ENCODE results near the gene ZDHHC14. TPM values are rescaled to one million over a fixed set of nuclear protein-coding genes. Genes with fewer than 3 reads are reported as not detected.

ZDHHC14 gene
- total RNA-seq, 1 experiment from 2014 or later: 3.2 TPM

DNA sequence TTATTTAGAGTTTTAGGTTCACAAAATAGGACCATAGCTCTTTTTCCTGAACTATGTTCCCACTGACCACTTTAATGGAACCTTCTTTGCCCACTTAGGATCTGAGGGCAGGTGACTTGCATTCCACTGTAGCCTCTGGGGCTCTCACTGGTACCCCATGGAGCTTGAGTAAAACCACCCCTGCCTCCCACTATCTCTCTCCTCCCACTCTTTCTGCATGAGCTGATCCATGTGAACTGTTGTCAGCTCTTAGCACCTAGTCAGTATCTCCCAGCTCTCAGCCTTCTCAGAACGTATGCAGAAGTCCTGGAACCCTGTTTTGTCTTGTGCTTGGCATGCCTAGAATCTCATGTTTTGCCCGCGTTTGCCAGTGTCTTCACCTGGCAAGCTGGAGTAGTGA lies 241.4 kb downstream of the ZDHHC14 start:
- no peaks in the 10 kb centered on the region for H3K4me1 ChIP-seq (ENCODE audit: insufficient read depth, low read length, poor library complexity, severe bottlenecking)
- H3K27ac ChIP-seq (ENCODE audit: low read depth, low read length, poor library complexity, severe bottlenecking): no peak overlapping the region
- TF ChIP-seq EZH2 (IDR thresholded peaks at IDR 0.05; ENCODE audit: borderline replicate concordance, low read depth, low read length, poor library complexity, severe bottlenecking): no peak
- TF ChIP-seq, protein P1, sequence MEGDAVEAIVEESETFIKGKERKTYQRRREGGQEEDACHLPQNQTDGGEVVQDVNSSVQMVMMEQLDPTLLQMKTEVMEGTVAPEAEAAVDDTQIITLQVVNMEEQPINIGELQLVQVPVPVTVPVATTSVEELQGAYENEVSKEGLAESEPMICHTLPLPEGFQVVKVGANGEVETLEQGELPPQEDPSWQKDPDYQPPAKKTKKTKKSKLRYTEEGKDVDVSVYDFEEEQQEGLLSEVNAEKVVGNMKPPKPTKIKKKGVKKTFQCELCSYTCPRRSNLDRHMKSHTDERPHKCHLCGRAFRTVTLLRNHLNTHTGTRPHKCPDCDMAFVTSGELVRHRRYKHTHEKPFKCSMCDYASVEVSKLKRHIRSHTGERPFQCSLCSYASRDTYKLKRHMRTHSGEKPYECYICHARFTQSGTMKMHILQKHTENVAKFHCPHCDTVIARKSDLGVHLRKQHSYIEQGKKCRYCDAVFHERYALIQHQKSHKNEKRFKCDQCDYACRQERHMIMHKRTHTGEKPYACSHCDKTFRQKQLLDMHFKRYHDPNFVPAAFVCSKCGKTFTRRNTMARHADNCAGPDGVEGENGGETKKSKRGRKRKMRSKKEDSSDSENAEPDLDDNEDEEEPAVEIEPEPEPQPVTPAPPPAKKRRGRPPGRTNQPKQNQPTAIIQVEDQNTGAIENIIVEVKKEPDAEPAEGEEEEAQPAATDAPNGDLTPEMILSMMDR (conservative IDR thresholded peaks at IDR 0.05; ENCODE audit: low read depth, low read length): no peak
- BruUV-seq (replicated peaks): no TSS peak
- H3K4me3 ChIP-seq (ENCODE audit: low read depth, low read length, poor library complexity, severe bottlenecking): no peak overlapping the region
- H3K36me3 ChIP-seq (ENCODE audit: insufficient read depth, low read length, poor library complexity, severe bottlenecking): no peaks in the 10 kb centered on the region
- DNase-seq (ENCODE audit: low spot score): no peak
- H3K27me3 ChIP-seq (replicated peaks; ENCODE audit: insufficient read depth, low read depth, low read length, poor library complexity): no peaks in the 10 kb centered on the region
- ChIA-PET POLR2A (ENCODE audit: low non-redundant PET) (no interaction called here), CTCF (no interaction called here)
- intact Hi-C loops (cut with micrococcal nuclease; ENCODE audit: unreplicated experiment): no loop called here
- H3K9me3 ChIP-seq (ENCODE audit: low read depth, low read length, poor library complexity, severe bottlenecking): no peaks in the 10 kb centered on the region

DNA sequence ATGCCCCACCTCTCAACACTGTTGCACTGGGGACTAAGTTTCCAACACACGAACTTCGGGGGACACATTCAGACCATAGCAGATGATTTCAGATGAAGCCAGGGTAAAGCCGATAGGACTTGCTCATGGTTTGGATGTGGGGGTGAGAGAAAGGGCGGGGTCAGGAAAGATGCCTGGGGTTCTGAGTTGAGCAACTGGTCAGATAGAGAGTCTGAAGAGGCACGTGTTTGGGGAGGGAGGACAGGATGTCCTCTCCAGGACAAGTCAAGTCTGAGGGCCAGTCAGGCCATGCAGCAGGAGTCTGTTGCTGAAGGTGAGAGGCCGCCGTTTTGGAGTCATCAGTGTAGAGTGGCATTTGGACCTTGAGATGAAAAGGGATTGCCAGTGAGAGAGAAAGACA lies 244.1 kb downstream of the ZDHHC14 start:
- no peak overlapping the region for H3K4me3 ChIP-seq (ENCODE audit: low read depth, low read length, poor library complexity, severe bottlenecking)
- H3K27me3 ChIP-seq (replicated peaks; ENCODE audit: insufficient read depth, low read depth, low read length, poor library complexity): no peaks in the 10 kb centered on the region
- TF ChIP-seq EZH2 (IDR thresholded peaks at IDR 0.05; ENCODE audit: borderline replicate concordance, low read depth, low read length, poor library complexity, severe bottlenecking): no peak
- TF ChIP-seq, protein P1 (conservative IDR thresholded peaks at IDR 0.05; ENCODE audit: low read depth, low read length): no peak
- ChIA-PET CTCF (no interaction called here), POLR2A (ENCODE audit: low non-redundant PET) (no interaction called here)
- H3K9me3 ChIP-seq (ENCODE audit: low read depth, low read length, poor library complexity, severe bottlenecking): no peaks in the 10 kb centered on the region
- no TSS peak for BruUV-seq (replicated peaks)
- no peak overlapping the region for H3K27ac ChIP-seq (ENCODE audit: low read depth, low read length, poor library complexity, severe bottlenecking)
- intact Hi-C loops (cut with micrococcal nuclease; ENCODE audit: unreplicated experiment): no loop called here
- no peaks in the 10 kb centered on the region for H3K36me3 ChIP-seq (ENCODE audit: insufficient read depth, low read length, poor library complexity, severe bottlenecking)
- no peaks in the 10 kb centered on the region for H3K4me1 ChIP-seq (ENCODE audit: insufficient read depth, low read length, poor library complexity, severe bottlenecking)
- DNase-seq (ENCODE audit: low spot score): no peak

DNA sequence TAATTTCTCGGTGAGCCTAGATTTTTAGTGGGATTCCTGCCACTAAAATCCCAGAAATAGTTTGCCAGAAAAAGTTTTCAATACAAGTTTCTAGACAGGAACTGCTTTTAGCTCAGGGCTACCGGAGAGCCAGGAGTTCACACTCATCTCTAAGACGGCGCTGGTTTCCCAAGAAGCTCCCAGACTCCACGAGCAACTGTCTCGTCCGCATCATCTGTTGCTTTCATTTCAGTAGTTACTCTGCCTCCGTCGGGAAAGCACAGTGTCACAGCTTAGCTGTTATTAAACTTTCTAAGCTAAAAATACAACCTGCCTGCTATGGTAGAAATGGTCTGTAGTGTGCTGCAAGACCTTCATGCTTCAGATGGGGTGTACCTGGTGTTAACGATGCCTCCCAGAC lies 244.8 kb downstream of the ZDHHC14 start:
- H3K36me3 ChIP-seq (ENCODE audit: insufficient read depth, low read length, poor library complexity, severe bottlenecking): no peaks in the 10 kb centered on the region
- H3K27ac ChIP-seq (ENCODE audit: low read depth, low read length, poor library complexity, severe bottlenecking): no peak overlapping the region
- intact Hi-C loops (cut with micrococcal nuclease; ENCODE audit: unreplicated experiment): no loop called here
- TF ChIP-seq EZH2 (IDR thresholded peaks at IDR 0.05; ENCODE audit: borderline replicate concordance, low read depth, low read length, poor library complexity, severe bottlenecking): no peak
- TF ChIP-seq, protein P1 (conservative IDR thresholded peaks at IDR 0.05; ENCODE audit: low read depth, low read length): no peak
- H3K4me1 ChIP-seq (ENCODE audit: insufficient read depth, low read length, poor library complexity, severe bottlenecking): no peaks in the 10 kb centered on the region
- CTCF ChIA-PET: no interaction called here
- H3K9me3 ChIP-seq (ENCODE audit: low read depth, low read length, poor library complexity, severe bottlenecking): no peaks in the 10 kb centered on the region
- no TSS peak for BruUV-seq (replicated peaks)
- H3K27me3 ChIP-seq (replicated peaks; ENCODE audit: insufficient read depth, low read depth, low read length, poor library complexity): no peaks in the 10 kb centered on the region
- no peak for DNase-seq (ENCODE audit: low spot score)
- no peak overlapping the region for H3K4me3 ChIP-seq (ENCODE audit: low read depth, low read length, poor library complexity, severe bottlenecking)
- POLR2A ChIA-PET (ENCODE audit: low non-redundant PET): no interaction called here

Measured in A673 (cell line).